Activated CD4-positive, alpha-beta T cell treated with anti-CD3 and anti-CD28 coated beads for 4 hours (primary cell): ENCODE data around the gene SAYSD1.
"Not testable (repeated sequence)": the region's sequence is repeated elsewhere in the genome, so short reads cannot be mapped to it uniquely, and the experiment has no call there.

Experiments used
- DNase-seq, 2 donors: peaks; one replicate each; pipeline ENCODE4 v3.0.0-alpha.2; 2020

Gene SAYSD1

GRCh38 chr6:39114704-39115599 is at the start of gene SAYSD1:
Gene SAYSD1, minus strand, starts transcription at chr6:39115186. Its CDS starts 97 bp downstream, at chr6:39115089.
- DNase-seq, result peak; percentile 90 to 94

GRCh38 chr6:39157511-39157910 is 42.5 kb upstream of the SAYSD1 start:
- no peak for DNase-seq

GRCh38 chr6:39156801-39157200 is 41.8 kb upstream of the SAYSD1 start:
- DNase-seq, result no peak

- no peak for DNase-seq
Observed at GRCh38 chr6:39154705-39155104, 39.7 kb upstream of the SAYSD1 start.

GRCh38 chr6:39153766-39154397 is 38.9 kb upstream of the SAYSD1 start:
- DNase-seq, result no peak

- no peak for DNase-seq
Observed at GRCh38 chr6:39152262-39152661, 37.3 kb upstream of the SAYSD1 start.

GRCh38 chr6:39151211-39151610 is 36.2 kb upstream of the SAYSD1 start:
- no peak for DNase-seq

- DNase-seq, result no peak
Observed at GRCh38 chr6:39144481-39145173, 29.6 kb upstream of the SAYSD1 start.

- peak; percentile 23 to 36 for DNase-seq
Observed at GRCh38 chr6:39143238-39143930, 28.4 kb upstream of the SAYSD1 start.

- no peak for DNase-seq
Observed at GRCh38 chr6:39140556-39141167, 25.7 kb upstream of the SAYSD1 start.

GRCh38 chr6:39137245-39137644 is 22.3 kb upstream of the SAYSD1 start:
- DNase-seq, result peak; percentile 14 to 20

GRCh38 chr6:39136207-39136606 is 21.2 kb upstream of the SAYSD1 start:
- DNase-seq, result not testable (repeated sequence)

- not testable (repeated sequence) for DNase-seq
Observed at GRCh38 chr6:39134761-39135160, 19.8 kb upstream of the SAYSD1 start.

GRCh38 chr6:39130691-39131090 is 15.7 kb upstream of the SAYSD1 start:
- no peak for DNase-seq

- no peak for DNase-seq
Observed at GRCh38 chr6:39128832-39129231, 13.8 kb upstream of the SAYSD1 start.

- DNase-seq, result no peak
Observed at GRCh38 chr6:39128106-39128505, 13.1 kb upstream of the SAYSD1 start.

GRCh38 chr6:39124114-39124513 is 9.1 kb upstream of the SAYSD1 start:
- DNase-seq, result no peak

GRCh38 chr6:39118921-39119320 is 3.9 kb upstream of the SAYSD1 start:
- DNase-seq, result no peak

GRCh38 chr6:39114388-39114703 is 640 bp downstream of the SAYSD1 start:
- DNase-seq, result no peak

- DNase-seq, result no peak
Observed at GRCh38 chr6:39113788-39114187, 1.2 kb downstream of the SAYSD1 start.

- DNase-seq, result no peak
Observed at GRCh38 chr6:39111280-39111679, 3.7 kb downstream of the SAYSD1 start.

- no peak for DNase-seq
Observed at GRCh38 chr6:39108041-39108839, 6.7 kb downstream of the SAYSD1 start.
